Neural crest cell (in vitro differentiated cells): ENCODE results near the gene NMRK1. TPM values are rescaled to one million over a fixed set of nuclear protein-coding genes. Genes with fewer than 3 reads are reported as not detected.

Source experiments
- DNase-seq: peaks from one replicate; pipeline ENCODE4 v3.0.0; 2021; ENCODE audit warnings: low read depth, mixed read lengths, low spot score
- H3K27ac Mint-ChIP-seq: one replicate; pipeline ENCODE4 v1.8.0; 2021; ENCODE audit warnings: mild to moderate bottlenecking, mixed read lengths; ENCODE audit not compliant: unreplicated experiment
- H3K27me3 Mint-ChIP-seq: 2 replicates; pipeline ENCODE4 v1.8.0; 2021; ENCODE audit warnings: low read depth, mild to moderate bottlenecking, mixed read lengths
- H3K36me3 Mint-ChIP-seq: 2 replicates; pipeline ENCODE4 v1.8.0; 2021; ENCODE audit warnings: low read depth, mild to moderate bottlenecking, mixed read lengths
- H3K4me1 Mint-ChIP-seq: 2 replicates; pipeline ENCODE4 v1.8.0; 2021; ENCODE audit warnings: mixed read lengths
- H3K4me3 Mint-ChIP-seq: one replicate; pipeline ENCODE4 v1.8.0; 2021; ENCODE audit warnings: mild to moderate bottlenecking, mixed read lengths
- H3K9me3 Mint-ChIP-seq: 2 replicates; pipeline ENCODE4 v1.8.0; 2021; ENCODE audit warnings: mixed read lengths
- CTCF ChIP-seq: fragments of 200-600 bp; sonication (generic); conservative IDR thresholded peaks from 2 replicates; pipeline ENCODE4 v1.5.0; 2021; ENCODE audit warnings: antibody characterized with exemption, mild to moderate bottlenecking
- total RNA-seq: library from RNA; stranded (reverse); gene quantifications from 2 replicates; pipeline ENCODE4 v1.2.1, GENCODE V29; 2021

Gene NMRK1
- total RNA-seq, 1 donor from 2014 or later: 1.2 TPM

DNA sequence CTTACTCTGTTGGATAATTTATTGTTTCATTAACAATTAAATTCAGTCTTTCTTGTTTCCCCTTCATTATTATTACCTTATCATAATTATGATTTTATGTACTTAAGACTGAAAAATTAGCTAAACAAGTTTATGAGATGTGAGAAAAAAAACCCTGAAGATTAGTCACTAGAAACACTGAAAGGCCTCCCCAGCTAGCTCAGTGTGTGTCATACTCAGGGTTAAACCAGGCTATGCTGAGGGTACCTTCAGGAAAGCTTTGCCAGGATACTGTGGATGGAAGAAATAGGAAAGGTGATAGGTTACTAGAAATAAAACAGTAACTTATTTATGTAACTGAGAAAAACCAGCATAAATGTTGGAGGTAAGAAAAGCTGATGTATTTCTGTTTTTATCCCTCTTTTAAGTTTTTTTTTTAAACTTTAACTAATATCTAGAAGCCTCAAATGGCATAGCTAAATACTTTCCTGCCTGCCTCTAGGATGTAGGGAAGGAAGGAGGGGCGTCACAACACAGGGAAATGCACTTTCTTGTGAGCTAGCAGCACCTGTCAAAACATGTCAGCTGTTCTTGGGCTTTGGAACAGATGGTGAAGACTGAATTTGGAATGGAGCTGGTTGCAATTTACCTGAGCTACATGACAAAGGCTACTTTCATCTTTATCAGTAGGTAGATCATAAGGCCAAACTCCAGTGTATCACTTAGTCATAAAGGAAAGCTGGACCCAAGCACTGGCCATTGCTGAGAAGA lies 24.2 kb downstream of the NMRK1 start:
- Mint-ChIP-seq H3K27me3 (no peaks in the 10 kb centered on the region), H3K36me3 (no peaks in the 10 kb centered on the region), H3K4me1 (no peaks in the 10 kb centered on the region), H3K9me3 (no peaks in the 10 kb centered on the region), H3K4me3 (no peak overlapping the region), H3K27ac (peak overlapping the region; percentile 76)
- DNase-seq: no peak
- TF ChIP-seq CTCF: no peak

- Mint-ChIP-seq H3K36me3 (no peaks in the 10 kb centered on the region), H3K27me3 (no peaks in the 10 kb centered on the region), H3K4me1 (no peaks in the 10 kb centered on the region), H3K9me3 (no peaks in the 10 kb centered on the region), H3K27ac (no peak overlapping the region), H3K4me3 (no peak overlapping the region)
- DNase-seq: no peak
- no peak for TF ChIP-seq CTCF
These were observed 26.8 kb downstream of the NMRK1 start for GRCh38 chr9:75061169-75061568.

DNA sequence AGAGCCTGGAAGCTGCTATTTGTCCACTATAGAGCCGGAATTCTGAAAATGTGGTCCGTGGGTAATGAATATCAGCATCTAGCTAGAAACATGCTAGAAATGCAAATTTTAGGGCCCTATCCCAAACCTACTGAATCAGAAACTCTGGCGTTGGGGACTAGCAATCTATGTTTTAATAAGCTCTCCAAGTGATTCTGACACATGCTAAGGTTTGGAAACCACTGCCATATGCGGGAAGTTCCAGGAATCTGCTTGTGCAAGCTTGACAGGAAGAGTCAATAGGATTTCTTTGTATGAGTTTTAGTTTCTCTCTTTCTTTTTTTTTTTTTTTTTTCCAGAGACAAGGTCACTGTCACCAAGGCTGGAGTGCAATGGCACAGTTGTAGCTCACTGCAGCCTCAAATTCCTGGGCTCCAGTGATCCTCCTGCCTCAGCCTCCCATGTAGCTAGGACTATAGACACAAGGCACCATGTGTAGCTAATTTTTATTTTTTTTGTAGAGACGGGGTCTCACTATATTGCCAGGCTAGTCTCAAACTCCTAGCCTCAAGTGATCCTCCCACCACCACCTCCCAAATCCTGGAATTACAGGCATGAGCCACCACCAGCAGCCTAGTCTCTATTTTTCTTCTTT lies 33.5 kb downstream of the NMRK1 start:
- H3K27ac Mint-ChIP-seq: no peak overlapping the region
- no peak for TF ChIP-seq CTCF
- no peaks in the 10 kb centered on the region for H3K36me3 Mint-ChIP-seq
- peaks cover 2% of the 10 kb centered on the region for H3K27me3 Mint-ChIP-seq
- H3K4me1 Mint-ChIP-seq: no peaks in the 10 kb centered on the region
- DNase-seq: no peak
- H3K4me3 Mint-ChIP-seq: no peak overlapping the region
- no peaks in the 10 kb centered on the region for H3K9me3 Mint-ChIP-seq

DNA sequence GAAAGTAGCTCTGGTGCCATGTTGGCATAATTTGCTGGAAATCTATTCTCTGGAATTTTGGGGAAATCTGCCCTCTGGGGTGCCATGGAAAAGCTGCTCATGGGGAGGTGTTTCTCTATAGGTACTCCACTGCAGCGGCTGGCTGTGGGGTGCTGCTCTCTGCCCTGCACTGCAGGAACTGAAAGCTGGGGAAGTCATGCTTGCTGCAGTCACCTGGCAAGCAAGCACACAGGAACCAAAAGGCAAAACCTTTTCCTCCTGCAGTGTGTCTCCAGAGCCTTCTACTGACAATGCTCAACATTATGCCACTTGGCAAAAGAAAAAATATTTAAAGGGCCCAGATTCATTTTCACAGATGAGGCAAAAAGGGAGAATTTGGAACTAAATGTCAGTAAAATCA lies 34.1 kb downstream of the NMRK1 start:
- Mint-ChIP-seq H3K36me3 (no peaks in the 10 kb centered on the region), H3K4me1 (no peaks in the 10 kb centered on the region), H3K27me3 (peaks cover 2% of the 10 kb centered on the region), H3K9me3 (no peaks in the 10 kb centered on the region), H3K27ac (no peak overlapping the region), H3K4me3 (no peak overlapping the region)
- no peak for TF ChIP-seq CTCF
- no peak for DNase-seq

- H3K27me3 Mint-ChIP-seq: peaks cover 2% of the 10 kb centered on the region
- H3K4me1 Mint-ChIP-seq: no peaks in the 10 kb centered on the region
- no peak overlapping the region for H3K27ac Mint-ChIP-seq
- H3K9me3 Mint-ChIP-seq: no peaks in the 10 kb centered on the region
- no peaks in the 10 kb centered on the region for H3K36me3 Mint-ChIP-seq
- TF ChIP-seq CTCF: no peak
- DNase-seq: no peak
- no peak overlapping the region for H3K4me3 Mint-ChIP-seq
These were observed 36.7 kb downstream of the NMRK1 start for GRCh38 chr9:75051285-75051684.
